Activated CD4-positive, CD25-positive, alpha-beta regulatory T cell treated with anti-CD3 and anti-CD28 coated beads, Interleukin-2, amount 50 U/mL, for 72 hours (primary cell): ENCODE data around the gene CDKN3.
"Not testable (repeated sequence)": the region's sequence is repeated elsewhere in the genome, so short reads cannot be mapped to it uniquely, and the experiment has no call there.

Source experiments
- DNase-seq: peaks from one replicate; pipeline ENCODE4 v3.0.0; 2021

Gene CDKN3

DNA sequence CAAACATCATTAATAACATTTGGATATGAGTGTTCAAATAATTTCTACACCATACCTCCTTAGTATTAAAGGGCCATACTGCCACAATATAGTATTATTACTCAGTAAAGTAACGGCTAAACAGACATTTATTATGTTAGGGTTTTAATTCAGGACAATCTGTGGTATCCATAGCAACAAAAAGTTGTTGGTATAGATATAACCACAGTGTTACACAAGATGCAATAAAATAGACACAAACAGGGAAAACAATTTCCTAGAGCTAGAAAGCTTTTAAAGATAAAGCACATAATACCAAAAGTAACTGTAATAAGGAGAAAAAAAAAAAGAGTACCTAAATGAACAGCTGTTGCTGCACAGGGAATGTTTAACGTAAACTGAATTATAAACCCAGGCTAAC is 28.3 kb downstream of the CDKN3 start:
- no peak for DNase-seq

- DNase-seq = no peak
Observed at GRCh38 chr14:54425537-54426274, 28.9 kb downstream of the CDKN3 start.

DNA sequence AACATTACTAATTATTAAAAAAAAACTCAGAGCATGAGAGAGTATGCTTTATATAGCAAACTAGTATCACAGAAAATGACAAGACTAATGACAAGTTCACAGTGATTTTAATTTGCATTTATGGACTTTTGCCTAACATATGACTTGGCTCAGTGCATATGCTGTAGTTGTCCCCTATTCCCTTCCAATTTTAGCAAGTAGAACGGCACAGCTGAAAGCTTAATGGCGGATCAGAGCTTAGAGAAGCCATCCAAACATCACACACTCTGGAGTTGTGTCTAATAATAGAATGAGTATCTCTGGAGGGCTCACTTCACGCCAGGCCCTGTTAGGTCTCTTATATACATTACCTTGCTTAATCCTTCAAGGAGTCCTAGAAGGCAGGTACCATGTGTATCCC is 31.1 kb downstream of the CDKN3 start:
- DNase-seq = no peak

DNA sequence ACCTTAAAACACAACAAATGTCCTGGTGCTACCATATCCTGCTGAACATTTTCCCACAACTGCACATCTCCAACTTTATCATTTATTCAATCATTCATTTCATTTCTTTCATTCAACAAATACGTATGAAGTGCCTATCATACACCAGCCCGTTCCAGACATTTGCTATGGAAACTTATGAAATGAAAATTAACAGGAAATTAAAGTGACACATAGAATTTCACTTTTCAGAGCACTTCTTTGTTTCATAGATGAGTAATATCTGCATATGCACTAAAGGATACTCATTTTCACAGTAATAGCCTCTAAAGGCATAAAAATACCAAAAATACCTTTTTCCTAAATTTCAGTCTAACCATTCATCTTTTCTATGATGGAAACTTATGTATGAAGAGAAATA is 31.7 kb downstream of the CDKN3 start:
- DNase-seq = no peak

DNA sequence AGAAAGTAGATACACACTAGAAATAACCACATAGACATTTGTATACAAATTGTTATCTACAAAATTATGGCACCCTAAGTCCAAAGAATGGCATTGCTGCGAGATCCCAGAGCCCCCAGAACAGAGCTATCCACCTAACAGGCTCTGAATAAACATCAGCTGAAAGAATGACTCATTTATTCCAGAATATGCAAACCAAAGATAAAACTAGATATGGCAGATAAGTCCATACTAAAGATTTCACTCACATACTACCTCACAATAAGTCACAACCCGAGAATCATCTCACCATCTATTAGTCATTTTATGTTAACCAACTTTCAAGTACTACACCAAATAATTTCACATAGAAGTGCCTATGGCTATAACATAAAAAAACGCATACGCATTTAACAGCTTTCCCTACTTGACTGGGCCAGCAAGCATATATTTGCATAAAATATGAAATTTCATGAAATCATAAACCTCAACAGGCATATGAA is 38.7 kb downstream of the CDKN3 start:
- DNase-seq = no peak

DNA sequence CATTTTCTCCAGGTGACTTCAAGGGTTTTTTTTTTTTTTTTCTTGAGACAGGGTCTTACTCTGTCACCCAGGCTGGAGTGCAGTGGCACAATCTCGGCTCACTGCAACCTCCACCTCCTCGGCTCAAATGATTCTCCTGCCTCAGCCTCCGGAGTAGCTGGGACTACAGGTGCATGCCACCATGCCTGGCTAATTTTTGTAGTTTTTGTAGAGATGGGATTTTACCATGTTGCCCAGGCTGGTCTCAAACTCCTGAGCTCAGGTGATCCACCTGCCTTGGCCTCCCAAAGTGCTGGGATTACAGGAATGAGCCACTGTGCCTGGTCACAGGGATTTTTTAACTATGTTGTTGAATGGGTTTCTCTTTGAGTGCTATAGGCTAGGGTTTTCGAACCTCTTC is 41.1 kb downstream of the CDKN3 start:
- DNase-seq = not testable (repeated sequence)

DNA sequence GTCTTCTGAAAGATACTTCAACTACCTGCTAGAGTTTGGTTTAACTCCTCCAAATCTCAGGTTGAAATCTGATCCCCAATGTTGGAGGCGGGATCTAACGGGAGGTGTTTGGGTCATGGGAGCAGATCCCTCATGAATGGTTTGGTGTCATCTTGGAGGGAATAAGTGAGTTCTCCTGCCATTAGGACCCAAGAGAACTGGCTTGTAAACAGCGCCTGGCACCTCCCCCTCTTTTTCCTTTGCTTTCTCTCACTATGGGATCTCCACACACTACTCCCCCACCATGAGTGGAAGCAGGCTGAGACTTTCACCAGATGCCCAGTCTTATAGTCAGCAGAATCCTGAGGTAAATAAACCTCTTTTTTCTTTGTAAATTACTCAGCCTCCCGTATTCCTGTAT is 41.9 kb downstream of the CDKN3 start:
- DNase-seq = no peak

DNA sequence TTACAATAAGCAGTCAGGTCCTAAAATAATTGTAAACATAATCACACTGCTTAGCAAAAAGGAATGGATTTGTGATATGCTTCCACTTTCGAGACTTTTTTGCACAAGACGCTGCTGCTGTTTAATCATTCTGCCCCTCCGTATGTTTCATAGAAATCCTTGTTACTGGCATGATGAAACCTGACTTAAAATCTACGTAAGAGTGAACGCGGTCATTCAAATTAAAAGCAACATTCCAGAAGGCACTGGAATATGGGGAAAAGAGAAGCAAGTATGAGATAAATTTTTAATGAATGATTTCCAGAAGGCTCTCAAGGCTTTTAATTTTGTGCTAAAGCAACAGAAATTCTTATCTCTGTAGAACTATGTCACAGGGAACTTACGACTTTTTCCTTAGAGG is 43.2 kb downstream of the CDKN3 start:
- DNase-seq = no peak

- DNase-seq = no peak
Observed at GRCh38 chr14:54440476-54440872, 43.7 kb downstream of the CDKN3 start.

GRCh38 chr14:54440873-54441868 is 44.4 kb downstream of the CDKN3 start, which contains the start of gene CNIH1:
Gene CNIH1, minus strand, starts transcription at chr14:54441374. Its CDS starts 47 bp downstream, at chr14:54441327.
- DNase-seq = peak; percentile 97

- DNase-seq = not testable (repeated sequence)
Observed at GRCh38 chr14:54442961-54443360, 46.2 kb downstream of the CDKN3 start.

DNA sequence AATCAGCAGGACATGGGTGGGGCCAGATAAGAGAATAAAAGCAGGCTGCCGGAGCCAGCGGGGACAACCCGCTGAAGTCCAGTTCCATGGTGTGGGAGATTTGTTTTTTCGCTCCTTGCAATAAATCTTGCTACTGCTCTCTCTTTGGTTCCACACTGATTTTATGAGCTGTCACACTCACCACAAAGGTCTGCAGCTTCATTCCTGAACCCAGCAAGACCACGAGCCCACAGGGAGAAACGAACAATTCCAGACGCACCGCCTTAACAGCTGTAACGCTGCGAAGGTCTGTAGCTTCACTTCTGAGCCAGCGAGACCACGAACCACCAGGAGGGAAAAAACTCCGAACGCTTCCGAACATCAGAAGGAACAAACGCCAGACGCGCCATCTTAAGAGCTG is 47.2 kb downstream of the CDKN3 start:
- no peak for DNase-seq

- no peak for DNase-seq
Observed at GRCh38 chr14:54444681-54445080, 47.9 kb downstream of the CDKN3 start.

- DNase-seq = no peak
Observed at GRCh38 chr14:54446161-54446693, 49.4 kb downstream of the CDKN3 start.

DNA sequence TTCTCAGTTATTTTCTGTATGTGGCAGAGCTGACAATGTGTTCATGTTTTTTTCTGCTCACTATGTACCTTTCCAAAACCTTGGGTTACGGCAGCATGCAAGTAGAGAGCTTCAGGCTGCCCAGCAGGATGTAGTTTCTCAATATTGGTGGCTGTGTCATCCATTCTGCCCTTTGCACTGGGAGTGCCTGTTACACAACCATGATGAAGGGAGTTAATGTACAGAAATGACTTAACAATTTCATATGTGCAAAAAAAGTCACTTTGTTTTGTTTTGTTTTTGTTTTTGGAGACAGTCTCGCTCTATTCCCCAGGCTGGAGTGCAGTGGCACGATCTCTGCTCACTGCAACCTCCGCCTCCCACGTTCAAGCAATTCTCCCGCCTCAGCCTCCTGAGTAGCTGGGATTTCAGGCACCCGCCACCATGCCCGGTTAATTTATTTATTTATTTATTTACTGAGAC is 50.5 kb downstream of the CDKN3 start:
- no peak for DNase-seq

GRCh38 chr14:54450535-54450934 is 53.7 kb downstream of the CDKN3 start:
- no peak for DNase-seq

GRCh38 chr14:54451121-54451601 is 54.4 kb downstream of the CDKN3 start:
- no peak for DNase-seq

- DNase-seq = no peak
Observed at GRCh38 chr14:54451961-54452360, 55.2 kb downstream of the CDKN3 start.

DNA sequence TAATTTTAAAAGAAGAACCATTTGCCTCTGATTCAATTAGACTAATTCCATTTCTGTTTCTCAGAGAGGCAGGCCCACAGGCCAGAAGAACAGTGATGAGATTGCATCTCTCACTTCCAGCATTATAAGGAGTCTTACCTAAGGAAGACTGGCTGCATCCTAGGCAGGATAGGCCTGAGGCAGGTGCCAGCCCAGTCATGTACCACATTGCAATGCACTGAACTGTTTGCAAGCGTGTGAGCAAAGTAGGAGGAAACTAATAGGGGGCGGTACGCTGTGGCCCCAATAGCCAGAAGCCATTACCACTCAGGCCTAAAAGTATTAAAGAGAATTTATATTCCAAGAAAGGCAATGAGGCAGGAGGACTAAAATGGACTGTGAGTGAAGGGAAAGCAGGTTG is 56.4 kb downstream of the CDKN3 start:
- DNase-seq = no peak

DNA sequence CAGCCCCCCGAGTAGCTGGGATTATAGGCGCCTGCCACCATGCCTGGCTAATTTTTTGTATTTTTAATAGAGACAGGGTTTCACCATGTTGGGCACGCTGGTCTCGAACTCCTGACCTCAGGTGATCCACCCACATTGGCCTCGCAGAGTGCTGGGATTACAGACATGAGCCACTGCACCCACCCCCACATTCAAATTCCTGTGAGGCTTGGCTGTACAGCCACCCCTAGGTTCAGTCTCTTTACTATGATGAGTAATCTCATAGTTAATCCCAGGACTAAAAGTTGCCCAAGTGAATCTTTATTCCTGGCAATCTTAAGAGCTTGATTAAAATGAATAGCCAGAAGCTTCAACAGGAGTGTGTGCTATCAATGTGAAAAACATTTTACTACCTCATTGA is 57.2 kb downstream of the CDKN3 start:
- not testable (repeated sequence) for DNase-seq

GRCh38 chr14:54455363-54455762 is 58.6 kb downstream of the CDKN3 start:
- no peak for DNase-seq

GRCh38 chr14:54456820-54457608 is 60.2 kb downstream of the CDKN3 start:
- DNase-seq = not testable (repeated sequence)
